Measurements from ENCODE around the gene TAF5L.
A peak's percentile ranks its signal among the peaks of the same experiment; 100 is the strongest.

GRCh38 chr1:229578168-229579058, 47.5 kb downstream of the TAF5L start:
- TF ChIP-seq CTCF (IDR thresholded peaks at IDR 0.05) (peak in 1 of 4 experiments; percentile 15), EP300 (IDR thresholded peaks at IDR 0.05) (no peak), POLR2A (IDR thresholded peaks at IDR 0.05) (no peak)

All from gastroesophageal sphincter (tissue), 3 donors.